Esophagus squamous epithelium (tissue), 5 donors: ENCODE measurements around the gene DBI. TPM values are rescaled to one million over a fixed set of nuclear protein-coding genes. Genes with fewer than 3 reads are reported as not detected.
A peak's percentile ranks its signal among the peaks of the same experiment; 100 is the strongest.

ENCODE experiments used
- DNase-seq: peaks from one replicate; lab custom pipeline; 2025; lab: John Stamatoyannopoulos, UW
- H3K27ac ChIP-seq, 4 donors: fragments of 200-600 bp; sonication (generic); one replicate each; pipeline ENCODE4 v1.5.1; 2016 to 2019; ENCODE audit warnings: mild to moderate bottlenecking in 1 of 4
- H3K27me3 ChIP-seq, 4 donors: fragments of 200-600 bp; sonication (generic); 1 replicate in 3 of 4; 2 replicates in 1 of 4; pipeline versions ENCODE4 v1.5.1 to v1.6.0; 2017 to 2021; ENCODE audit warnings: antibody characterized with exemption in 1 of 4
- H3K36me3 ChIP-seq, 3 donors: fragments of 200-600 bp; sonication (generic); one replicate each; pipeline ENCODE4 v1.5.1; 2016 to 2019
- H3K4me1 ChIP-seq, 3 donors: fragments of 200-600 bp; sonication (generic); one replicate each; pipeline ENCODE4 v1.5.1; 2017 to 2019
- H3K4me3 ChIP-seq, 4 donors: fragments of 200-600 bp; sonication (generic); 1 replicate in 3 of 4; 2 replicates in 1 of 4; pipeline ENCODE4 v1.5.1; 2016 to 2019; ENCODE audit warnings: mild to moderate bottlenecking in 2 of 4, moderate library complexity in 1 of 4
- H3K9me3 ChIP-seq, 3 donors: fragments of 200-600 bp; sonication (generic); one replicate each; pipeline ENCODE4 v1.5.1; 2016 to 2019
- CTCF ChIP-seq, 6 experiments: fragments of 450-650 bp in 4 of 6; fragments of 200-600 bp in 2 of 6; sonication (generic) in 2 of 6; IDR thresholded peaks; one replicate each; pipeline ENCODE4 v1.5.1; 2016 to 2019; ENCODE audit warnings: antibody characterized with exemption in 6 of 6, mild to moderate bottlenecking in 4 of 6, moderate library complexity in 4 of 6
- POLR2A ChIP-seq, 4 donors: fragments of 450-650 bp; IDR thresholded peaks; one replicate each; pipeline ENCODE4 v1.6.1; 2017; ENCODE audit warnings: antibody characterized with exemption in 4 of 4, mild to moderate bottlenecking in 4 of 4, moderate library complexity in 3 of 4
- WGBS, 2 donors: methylation state at CpG; one replicate each; pipeline ENCODE4 v1.1.5; 2018; 5-methylcytosine and 5-hydroxymethylcytosine counted together
- intact Hi-C: fragments of 100-400 bp; cut with DNase I; formaldehyde crosslinking; loops from one replicate; pipeline ENCODE4 v1.15.0; 2022
- total RNA-seq, 4 donors: library from RNA; depleted of rRNA; stranded (reverse); fragments of >200 nt; gene quantifications; one replicate each; pipeline ENCODE4 v1.1.0, GENCODE V29; 2016
- donor health status: DM: yes; HTN: yes; CAD: no.

The DBI gene
- total RNA-seq, 4 donors from 2014 or later, result 389 to 692 (median 411) TPM

DNA sequence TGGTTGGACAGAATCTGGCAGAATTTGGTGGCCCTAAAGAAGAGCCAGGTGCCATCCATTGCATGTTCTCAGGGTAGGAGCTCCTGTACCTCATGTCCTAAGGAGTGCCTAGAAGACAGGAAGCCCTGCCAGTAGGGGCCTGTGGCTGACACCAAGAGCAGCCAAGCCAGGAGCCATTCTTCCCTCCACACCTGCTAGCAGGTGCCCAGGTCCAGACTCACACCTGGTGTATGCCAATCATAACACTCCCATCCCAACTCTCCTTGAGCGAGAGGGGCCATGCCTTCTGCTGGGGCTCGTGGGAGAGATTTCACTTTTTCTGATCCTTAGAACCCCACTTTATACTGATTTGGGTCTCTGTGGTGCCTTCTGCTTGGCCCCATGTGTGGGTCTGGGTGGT, 38.4 kb downstream of the DBI start:
- Histone ChIP-seq H3K9me3 (no peaks in the 10 kb centered on the region), H3K27me3 (no peaks in the 10 kb centered on the region), H3K27ac (no peak overlapping the region), H3K36me3 (no peaks in the 10 kb centered on the region), H3K4me1 (peaks cover 0 to 23% (median 0%) of the 10 kb centered on the region in 3 donors), H3K4me3 (no peak overlapping the region)
- WGBS, 2 donors, result 93% methylated on average over 2 of the region's 2 CpGs; no CpG with 5 or more reads in 1 of the 2 donors
- intact Hi-C loops, result loop anchor here (5.0 kb wide), 1 partner anchor 252 kb away; no protein-coding TSS in a partner anchor
- no peak for TF ChIP-seq CTCF (IDR thresholded peaks at IDR 0.05)
- no peak for TF ChIP-seq POLR2A (IDR thresholded peaks at IDR 0.05)
- no peak for DNase-seq

- H3K9me3 ChIP-seq, result no peaks in the 10 kb centered on the region
- H3K27ac ChIP-seq, result no peak overlapping the region
- TF ChIP-seq POLR2A (IDR thresholded peaks at IDR 0.05), result no peak
- TF ChIP-seq CTCF (IDR thresholded peaks at IDR 0.05), result peak; percentile 57 to 86 (median 82)
- H3K4me3 ChIP-seq, result no peak overlapping the region
- H3K36me3 ChIP-seq, result no peaks in the 10 kb centered on the region
- WGBS, 2 donors, result 49 to 68% methylated on average over 5 to 7 of the region's 7 CpGs
- intact Hi-C loops, result loop anchor here (2.0 to 5.0 kb wide), 2 partner anchors 69 to 250 kb away; no protein-coding TSS in a partner anchor
- no peaks in the 10 kb centered on the region for H3K27me3 ChIP-seq
- DNase-seq, result no peak
- H3K4me1 ChIP-seq, result peaks cover 0 to 18% (median 0%) of the 10 kb centered on the region in 3 donors
Observed at GRCh38 chr2:119407430-119408220, 40.8 kb downstream of the DBI start.

GRCh38 chr2:119408221-119408619, 41.4 kb downstream of the DBI start:
- Histone ChIP-seq H3K4me1 (peaks cover 0 to 13% (median 0%) of the 10 kb centered on the region in 3 donors), H3K4me3 (no peak overlapping the region), H3K27me3 (no peaks in the 10 kb centered on the region), H3K9me3 (no peaks in the 10 kb centered on the region), H3K36me3 (no peaks in the 10 kb centered on the region), H3K27ac (no peak overlapping the region)
- TF ChIP-seq POLR2A (IDR thresholded peaks at IDR 0.05), result no peak
- no peak for TF ChIP-seq CTCF (IDR thresholded peaks at IDR 0.05)
- no peak for DNase-seq
- 49 to 53% methylated on average over 5 of the region's 5 CpGs for WGBS, 2 donors
- intact Hi-C loops, result loop anchor here (5.0 kb wide), 1 partner anchor 249 kb away; no protein-coding TSS in a partner anchor

DNA sequence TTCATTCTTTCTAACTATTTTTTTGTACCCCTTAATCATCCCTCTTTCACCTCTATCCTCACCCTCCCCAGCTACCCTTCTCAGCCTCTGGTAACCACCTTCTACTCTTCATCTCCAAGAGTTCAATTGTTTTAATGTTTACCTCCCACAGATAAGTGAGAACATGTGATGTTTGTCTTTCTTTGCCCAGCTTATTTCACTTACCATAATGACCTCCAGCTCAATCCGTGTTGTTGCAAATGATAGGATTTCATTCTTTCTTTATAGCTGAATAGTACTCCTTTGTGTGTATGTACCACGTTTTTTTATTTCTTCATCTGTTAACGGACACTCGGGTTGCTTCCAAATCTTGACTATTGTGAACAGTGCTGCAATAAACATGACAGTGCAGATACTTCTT, 42.7 kb downstream of the DBI start:
- Histone ChIP-seq H3K4me1 (peaks cover 0 to 13% (median 0%) of the 10 kb centered on the region in 3 donors), H3K27me3 (no peaks in the 10 kb centered on the region), H3K4me3 (no peak overlapping the region), H3K36me3 (no peaks in the 10 kb centered on the region), H3K9me3 (no peaks in the 10 kb centered on the region), H3K27ac (no peak overlapping the region)
- WGBS, 2 donors, result 56 to 72% methylated on average over 4 of the region's 4 CpGs
- TF ChIP-seq CTCF (IDR thresholded peaks at IDR 0.05), result no peak
- TF ChIP-seq POLR2A (IDR thresholded peaks at IDR 0.05), result no peak
- DNase-seq, result no peak
- intact Hi-C loops, result loop anchor here (5.0 kb wide), 1 partner anchor 248 kb away; no protein-coding TSS in a partner anchor

DNA sequence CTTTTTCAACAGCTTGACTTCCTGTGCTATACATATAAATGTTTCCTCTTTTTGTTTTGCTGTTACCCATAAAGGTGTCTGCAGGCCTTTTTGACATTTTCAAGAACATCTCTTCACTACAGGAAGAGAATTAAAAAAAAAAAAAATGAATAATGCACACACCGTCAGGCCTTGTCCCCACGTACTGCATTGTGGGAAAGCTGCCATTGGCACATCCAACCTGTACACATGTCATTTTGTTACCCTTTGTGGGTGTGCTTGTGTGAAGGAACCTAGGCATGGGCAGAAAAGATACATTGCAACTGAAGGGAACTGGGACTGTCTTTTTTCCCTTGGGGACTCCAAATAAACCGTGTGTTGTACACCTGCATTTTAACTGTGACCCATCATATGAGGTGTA, 48.1 kb downstream of the DBI start:
- no peaks in the 10 kb centered on the region for H3K4me1 ChIP-seq
- no peaks in the 10 kb centered on the region for H3K36me3 ChIP-seq
- no peak overlapping the region for H3K27ac ChIP-seq
- no peaks in the 10 kb centered on the region for H3K9me3 ChIP-seq
- WGBS, 2 donors, result 59 to 93% methylated on average over 3 of the region's 3 CpGs
- no peak for DNase-seq
- TF ChIP-seq CTCF (IDR thresholded peaks at IDR 0.05), result no peak
- no peak for TF ChIP-seq POLR2A (IDR thresholded peaks at IDR 0.05)
- intact Hi-C loops, result no loop called here
- no peaks in the 10 kb centered on the region for H3K27me3 ChIP-seq
- H3K4me3 ChIP-seq, result no peak overlapping the region
